ENCODE measurements around the gene DIABLO.
"Not testable (repeated sequence)": the region's sequence is repeated elsewhere in the genome, so short reads cannot be mapped to it uniquely, and the experiment has no call there.

The DIABLO gene

GRCh38 chr12:122183588-122183940 lies 42.3 kb downstream of the DIABLO start:
- ATAC-seq (peak; percentile 29), DNase-seq (no peak)
- peaks cover 18% of the 10 kb centered on the region for H3K4me1 Mint-ChIP-seq
- H3K27me3 Mint-ChIP-seq, result peaks cover 45% of the 10 kb centered on the region
- no peaks in the 10 kb centered on the region for H3K9me3 Mint-ChIP-seq
- H3K27ac Mint-ChIP-seq, result no peak overlapping the region
- H3K4me3 Mint-ChIP-seq, result peak overlapping the region; percentile 54 to 83

- H3K4me1 Mint-ChIP-seq, result peaks cover 18% of the 10 kb centered on the region
- DNase-seq (peak; percentile 37 to 40), ATAC-seq (peak; percentile 84)
- peaks cover 45% of the 10 kb centered on the region for H3K27me3 Mint-ChIP-seq
- H3K4me3 Mint-ChIP-seq, result peak within 1 kb of the TSS; percentile 79 to 83
- no peak within 1 kb of the TSS for H3K27ac Mint-ChIP-seq
- H3K9me3 Mint-ChIP-seq, result no peaks in the 10 kb centered on the region
These were observed 42.8 kb downstream of the DIABLO start, which contains the start of gene LRRC43 for GRCh38 chr12:122182887-122183587. LRRC43 (plus strand) TSS chr12:122183123; CDS start chr12:122183145, 22 bp downstream.

DNA sequence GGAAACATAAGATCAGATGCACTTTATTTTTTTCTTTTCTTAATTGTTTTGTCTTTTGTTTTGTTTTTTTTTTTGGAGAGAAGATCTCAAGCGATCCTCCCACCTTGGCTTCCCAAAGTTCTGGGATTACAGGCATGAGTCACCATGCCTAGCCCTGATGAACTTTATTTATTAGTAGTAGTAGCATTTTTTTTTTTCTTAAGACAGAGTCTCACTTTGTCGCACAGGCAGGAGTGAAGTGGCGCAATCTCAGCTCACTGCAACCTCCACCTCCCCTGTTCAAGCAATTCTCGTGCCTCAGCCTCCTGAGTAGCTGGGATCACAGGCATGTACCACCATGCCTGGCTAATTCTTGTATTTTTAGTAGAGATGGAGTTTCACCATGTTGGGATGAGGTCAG lies 49.4 kb downstream of the DIABLO start:
- DNase-seq, H3K27me3 Mint-ChIP-seq, H3K4me3 Mint-ChIP-seq, H3K4me1 Mint-ChIP-seq, H3K27ac Mint-ChIP-seq, H3K9me3 Mint-ChIP-seq, ATAC-seq: not testable (repeated sequence)

DNA sequence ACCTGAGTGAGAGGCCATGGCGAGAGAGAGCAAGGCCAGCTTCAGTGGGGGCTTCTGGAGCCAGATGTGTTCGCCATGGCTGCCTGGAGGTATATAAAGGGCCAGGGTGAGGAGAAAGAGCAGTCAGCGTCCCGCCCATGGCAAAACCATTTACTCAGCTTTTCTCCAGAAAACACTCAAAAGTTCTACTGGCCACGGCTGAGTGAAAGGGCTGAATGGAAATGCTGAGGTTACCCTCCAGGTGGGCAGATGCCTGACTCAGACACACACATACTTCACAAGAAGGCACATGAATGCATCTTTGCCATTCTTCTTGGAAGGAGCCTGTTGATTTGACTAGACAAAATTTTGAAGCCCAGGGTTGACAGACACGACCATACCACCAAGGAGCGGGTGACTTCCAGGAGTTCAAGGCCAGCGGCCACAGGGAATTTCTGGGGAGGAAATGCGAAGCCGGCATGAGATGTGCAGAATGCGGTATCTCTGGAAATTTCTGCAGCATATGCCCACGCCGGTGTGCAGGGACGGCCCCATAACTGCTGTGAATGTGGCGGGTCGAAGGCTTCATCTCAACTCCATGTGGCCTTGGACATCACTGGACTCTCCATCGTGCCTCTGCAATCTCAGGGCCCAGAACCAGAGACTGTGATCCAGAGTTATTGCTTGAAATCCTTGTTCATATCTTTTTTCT lies 51.6 kb downstream of the DIABLO start, which contains the start of gene IL31:
IL31 (minus strand) TSS at position 67 of the 691 bp plus-strand sequence; CDS start at position 18, 49 bp downstream.
- Mint-ChIP-seq H3K27me3 (peaks cover 3% of the 10 kb centered on the region), H3K4me3 (no peak within 1 kb of the TSS), H3K9me3 (no peaks in the 10 kb centered on the region), H3K4me1 (no peaks in the 10 kb centered on the region), H3K27ac (no peak within 1 kb of the TSS)
- no peak for DNase-seq
- ATAC-seq, result no peak

- Mint-ChIP-seq H3K27ac (no peak overlapping the region), H3K9me3 (no peaks in the 10 kb centered on the region), H3K4me3 (no peak overlapping the region), H3K27me3 (no peaks in the 10 kb centered on the region), H3K4me1 (no peaks in the 10 kb centered on the region)
- DNase-seq (no peak), ATAC-seq (no peak)
These were observed 53.5 kb downstream of the DIABLO start for GRCh38 chr12:122172262-122172939.

DNA sequence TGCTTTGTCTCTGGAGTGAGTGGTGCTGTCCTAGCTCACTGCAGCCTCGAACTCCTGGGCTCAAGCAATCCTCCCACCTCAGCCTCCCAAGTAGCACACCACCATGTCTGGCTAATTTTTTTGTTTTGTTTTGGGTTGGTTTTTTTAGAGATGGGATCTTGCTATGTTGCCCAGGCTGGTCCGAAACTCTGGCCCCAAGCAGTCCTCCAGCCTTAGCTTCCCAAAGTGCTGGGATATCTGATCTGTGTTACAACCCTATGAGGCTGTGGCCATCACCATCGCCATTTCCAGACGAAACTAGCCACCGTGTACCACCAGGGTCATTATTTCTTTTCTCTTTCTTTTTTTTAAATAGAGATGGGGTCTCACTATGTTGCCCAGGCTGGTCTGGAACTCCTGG lies 54.5 kb downstream of the DIABLO start:
- Mint-ChIP-seq H3K4me3 (no peak overlapping the region), H3K27me3 (no peaks in the 10 kb centered on the region), H3K27ac (no peak overlapping the region), H3K9me3 (no peaks in the 10 kb centered on the region), H3K4me1 (peaks cover 8% of the 10 kb centered on the region)
- ATAC-seq (no peak), DNase-seq (no peak)

DNA sequence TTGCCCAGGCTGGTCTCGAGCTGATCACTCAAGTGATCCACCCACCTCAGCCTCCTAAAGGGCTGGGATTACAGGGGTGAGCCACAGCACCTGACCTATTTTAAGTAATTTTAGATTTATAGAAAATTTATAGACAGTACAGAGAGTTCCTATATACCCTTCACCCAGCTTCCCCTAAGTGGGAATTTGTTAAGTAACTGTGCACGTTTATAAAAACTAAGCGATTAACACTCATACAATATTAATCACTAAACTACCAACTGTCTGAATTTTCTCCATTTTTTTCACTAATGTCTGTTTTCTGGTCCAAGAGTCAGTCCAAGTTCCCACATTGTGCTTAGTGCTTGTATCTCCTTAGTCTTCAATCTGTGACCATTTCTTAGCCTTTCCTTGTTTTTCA lies 57.4 kb downstream of the DIABLO start:
- no peaks in the 10 kb centered on the region for H3K9me3 Mint-ChIP-seq
- ATAC-seq, result no peak
- DNase-seq, result no peak

GRCh38 chr12:122167356-122167925 lies 58.4 kb downstream of the DIABLO start:
- Mint-ChIP-seq H3K9me3 (no peaks in the 10 kb centered on the region), H3K27ac (no peak overlapping the region), H3K4me3 (no peak overlapping the region), H3K4me1 (peaks cover 21% of the 10 kb centered on the region), H3K27me3 (no peaks in the 10 kb centered on the region)
- ATAC-seq (no peak), DNase-seq (no peak)

More for the DNA sequence above, 57.4 kb downstream of the DIABLO start:
- no peak overlapping the region for H3K27ac Mint-ChIP-seq
- no peak overlapping the region for H3K4me3 Mint-ChIP-seq
- H3K27me3 Mint-ChIP-seq, result no peaks in the 10 kb centered on the region
- peaks cover 11% of the 10 kb centered on the region for H3K4me1 Mint-ChIP-seq

- DNase-seq (peak; percentile 21 to 61), ATAC-seq (peak; percentile 91)
- Mint-ChIP-seq H3K4me3 (no peak overlapping the region), H3K27ac (no peak overlapping the region), H3K9me3 (no peaks in the 10 kb centered on the region), H3K4me1 (peaks cover 29% of the 10 kb centered on the region), H3K27me3 (no peaks in the 10 kb centered on the region)
These were observed 59.2 kb downstream of the DIABLO start for GRCh38 chr12:122166422-122167349.

- Mint-ChIP-seq H3K9me3 (no peaks in the 10 kb centered on the region), H3K4me1 (peaks cover 34% of the 10 kb centered on the region), H3K27ac (no peak overlapping the region), H3K27me3 (no peaks in the 10 kb centered on the region), H3K4me3 (no peak overlapping the region)
- DNase-seq (no peak), ATAC-seq (no peak)
These were observed 62.9 kb downstream of the DIABLO start for GRCh38 chr12:122162976-122163375.

GRCh38 chr12:122161682-122162081 lies 64.2 kb downstream of the DIABLO start:
- Mint-ChIP-seq H3K9me3 (no peaks in the 10 kb centered on the region), H3K27ac (peak overlapping the region in 1 of 2 donors; percentile 89), H3K4me3 (peak overlapping the region; percentile 54 to 62), H3K4me1 (peaks cover 29% of the 10 kb centered on the region), H3K27me3 (no peaks in the 10 kb centered on the region)
- peak in 1 of 2 donors; percentile 36 for DNase-seq
- peak; percentile 66 for ATAC-seq

DNA sequence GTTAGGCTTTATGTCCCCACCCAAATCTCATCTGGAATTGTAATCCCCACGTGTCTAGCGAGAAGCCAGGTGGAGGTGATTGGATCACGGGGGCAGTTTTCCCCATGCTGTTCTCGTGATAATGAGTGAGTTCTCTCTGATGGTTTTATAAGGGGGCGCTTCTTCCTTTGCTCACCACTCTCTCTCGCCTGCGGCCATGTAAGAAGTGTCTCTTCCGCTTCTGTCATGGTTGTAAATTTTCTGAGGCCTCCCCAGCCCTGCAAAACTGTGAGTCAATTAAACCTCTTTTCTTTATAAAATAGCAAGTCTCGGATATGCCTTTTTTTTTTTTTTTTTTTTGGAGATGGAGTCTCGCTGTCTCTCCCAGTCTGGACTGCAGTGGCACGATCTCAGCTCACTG lies 65.1 kb downstream of the DIABLO start:
- H3K27me3 Mint-ChIP-seq, result no peaks in the 10 kb centered on the region
- ATAC-seq (no peak), DNase-seq (no peak)
- H3K27ac Mint-ChIP-seq, result no peak overlapping the region
- no peaks in the 10 kb centered on the region for H3K9me3 Mint-ChIP-seq
- peaks cover 24% of the 10 kb centered on the region for H3K4me1 Mint-ChIP-seq
- no peak overlapping the region for H3K4me3 Mint-ChIP-seq

DNA sequence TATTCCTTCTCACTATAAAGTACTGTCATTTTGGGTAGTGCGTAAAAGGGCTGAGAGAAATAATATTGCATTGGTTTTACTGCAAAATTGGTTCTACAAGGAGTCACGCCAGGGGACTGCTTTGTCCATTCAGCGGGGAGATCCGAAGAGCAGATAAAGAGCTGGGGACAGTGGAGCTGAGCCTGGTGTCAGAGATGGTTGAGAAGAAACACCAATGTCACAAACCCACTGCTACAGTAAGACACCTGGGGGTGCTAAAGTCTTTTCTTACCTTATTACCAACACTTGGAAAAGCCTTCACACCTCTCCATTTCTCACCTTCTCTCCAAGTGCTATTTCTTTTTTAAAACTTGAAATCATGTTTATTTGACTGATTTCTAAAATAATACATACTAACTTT lies 66.0 kb downstream of the DIABLO start:
- H3K4me1 Mint-ChIP-seq, result peaks cover 24% of the 10 kb centered on the region
- no peak for DNase-seq
- no peaks in the 10 kb centered on the region for H3K9me3 Mint-ChIP-seq
- H3K4me3 Mint-ChIP-seq, result no peak overlapping the region
- ATAC-seq, result no peak
- H3K27ac Mint-ChIP-seq, result no peak overlapping the region
- no peaks in the 10 kb centered on the region for H3K27me3 Mint-ChIP-seq

DNA sequence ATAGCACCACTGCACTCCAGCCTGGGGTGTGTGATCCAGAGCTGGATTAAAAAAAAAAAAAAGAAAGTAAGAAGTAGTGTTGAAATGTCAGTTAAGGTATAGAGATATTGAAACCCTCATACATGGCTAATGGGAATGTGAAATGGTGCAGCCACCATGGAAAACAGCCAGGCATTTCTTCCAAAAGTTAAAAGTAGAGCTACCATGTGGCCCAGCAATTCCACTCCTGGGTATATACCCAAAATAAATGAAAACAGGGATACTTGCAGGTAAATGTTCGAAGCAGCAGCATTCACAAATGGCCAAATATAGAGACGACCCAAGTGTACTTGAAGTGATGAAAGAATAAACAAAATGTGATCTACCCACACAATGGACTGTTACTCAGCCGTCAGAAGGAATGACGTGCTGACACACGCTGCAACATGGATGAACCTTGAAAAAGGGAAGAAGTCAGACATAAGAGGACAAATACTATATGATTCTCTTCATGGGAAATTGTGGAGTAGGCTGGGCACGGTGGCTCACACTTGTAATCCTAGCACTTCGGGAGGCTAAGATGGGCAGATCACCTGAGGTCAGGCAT lies 67.1 kb downstream of the DIABLO start:
- no peak for DNase-seq
- Mint-ChIP-seq H3K27ac (no peak overlapping the region), H3K27me3 (no peaks in the 10 kb centered on the region), H3K9me3 (no peaks in the 10 kb centered on the region), H3K4me1 (peaks cover 24% of the 10 kb centered on the region), H3K4me3 (no peak overlapping the region)
- no peak for ATAC-seq

Data from stimulated activated naive CD8-positive, alpha-beta T cell treated with anti-CD3 and anti-CD28 coated beads, Interleukin-15, amount 100 ng/mL, for 72 hours (primary cell).